Measurements from ENCODE around the gene GABRD. TPM values are rescaled to one million over a fixed set of nuclear protein-coding genes. Genes with fewer than 3 reads are reported as not detected.

Gene GABRD
- total RNA-seq, 1 experiment from 2014 or later, result 15.6 TPM

- Histone ChIP-seq H3K27ac (ENCODE audit: low read depth, low read length) (no peak overlapping the region), H3K9me3 (ENCODE audit: control insufficient read depth in 1 of 2, insufficient read depth in 1 of 2, low read depth in 1 of 2, low read length in 2 of 2) (no peaks in the 10 kb centered on the region), H3K4me1 (ENCODE audit: control insufficient read depth in 1 of 2, insufficient read depth in 2 of 2, low read length in 2 of 2) (no peaks in the 10 kb centered on the region), H4K20me1 (ENCODE audit: insufficient read depth) (no peaks in the 10 kb centered on the region), H3K36me3 (ENCODE audit: control insufficient read depth in 1 of 2, insufficient read depth in 2 of 2, low read length in 2 of 2) (no peaks in the 10 kb centered on the region), H3K27me3 (ENCODE audit: insufficient read depth, low read length) (no peaks in the 10 kb centered on the region), H3K4me2 (ENCODE audit: low read length) (no peak overlapping the region), H3K79me2 (ENCODE audit: insufficient read depth, low read length) (no peaks in the 10 kb centered on the region), H3K9me2 (ENCODE audit: insufficient read depth) (no peaks in the 10 kb centered on the region), H3K9ac (ENCODE audit: low read length) (no peak overlapping the region), H3K4me3 (replicated peaks in 1 of 2; ENCODE audit: low read depth in 1 of 2, low read length in 2 of 2) (no peak overlapping the region), H2AFZ (ENCODE audit: low read depth, low read length, poor library complexity, severe bottlenecking) (no peak overlapping the region)
- DNase-seq (ENCODE audit: low read depth, low spot score), result no peak
- TF ChIP-seq SIN3A (IDR thresholded peaks at IDR 0.05; ENCODE audit: low read depth) (no peak), EZH2 (IDR thresholded peaks at IDR 0.05) (no peak), CEBPB (IDR thresholded peaks at IDR 0.05; ENCODE audit: low read depth) (no peak), FOSL1 (IDR thresholded peaks at IDR 0.05; ENCODE audit: low read depth) (no peak), POLR2A (IDR thresholded peaks at IDR 0.05; ENCODE audit: borderline replicate concordance, extremely low read depth, insufficient read depth, insufficient read length) (no peak), POLR2AphosphoS5 (IDR thresholded peaks at IDR 0.05; ENCODE audit: low read depth, low read length) (no peak), EZH2phosphoT487 (IDR thresholded peaks at IDR 0.05; ENCODE audit: borderline replicate concordance) (no peak), RAD21 (IDR thresholded peaks at IDR 0.05; ENCODE audit: low read depth) (no peak), YY1 (IDR thresholded peaks at IDR 0.05; ENCODE audit: extremely low read depth, insufficient replicate concordance, low read depth, low read length) (no peak), ZFX (IDR thresholded peaks at IDR 0.05) (no peak), TCF7L2 (IDR thresholded peaks at IDR 0.05; ENCODE audit: borderline replicate concordance, extremely low read depth, insufficient read depth, insufficient read length) (no peak), CTCF (IDR thresholded peaks at IDR 0.05 in 2 of 3, conservative IDR thresholded peaks at IDR 0.05 in 1 of 3; ENCODE audit: borderline replicate concordance in 1 of 3, insufficient read depth in 1 of 3, low read depth in 2 of 3, low read length in 2 of 3) (no peak), SRF (IDR thresholded peaks at IDR 0.05; ENCODE audit: low read depth) (no peak), CBX3 (IDR thresholded peaks at IDR 0.05; ENCODE audit: low read depth) (no peak)
- TF ChIP-seq, protein P1, sequence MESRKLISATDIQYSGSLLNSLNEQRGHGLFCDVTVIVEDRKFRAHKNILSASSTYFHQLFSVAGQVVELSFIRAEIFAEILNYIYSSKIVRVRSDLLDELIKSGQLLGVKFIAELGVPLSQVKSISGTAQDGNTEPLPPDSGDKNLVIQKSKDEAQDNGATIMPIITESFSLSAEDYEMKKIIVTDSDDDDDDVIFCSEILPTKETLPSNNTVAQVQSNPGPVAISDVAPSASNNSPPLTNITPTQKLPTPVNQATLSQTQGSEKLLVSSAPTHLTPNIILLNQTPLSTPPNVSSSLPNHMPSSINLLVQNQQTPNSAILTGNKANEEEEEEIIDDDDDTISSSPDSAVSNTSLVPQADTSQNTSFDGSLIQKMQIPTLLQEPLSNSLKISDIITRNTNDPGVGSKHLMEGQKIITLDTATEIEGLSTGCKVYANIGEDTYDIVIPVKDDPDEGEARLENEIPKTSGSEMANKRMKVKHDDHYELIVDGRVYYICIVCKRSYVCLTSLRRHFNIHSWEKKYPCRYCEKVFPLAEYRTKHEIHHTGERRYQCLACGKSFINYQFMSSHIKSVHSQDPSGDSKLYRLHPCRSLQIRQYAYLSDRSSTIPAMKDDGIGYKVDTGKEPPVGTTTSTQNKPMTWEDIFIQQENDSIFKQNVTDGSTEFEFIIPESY (IDR thresholded peaks at IDR 0.05; ENCODE audit: extremely low read depth, insufficient replicate concordance, low read length), result no peak
- CTCF ChIA-PET, result interaction anchor here (1.1 kb wide), 1 partner anchor 56 kb away, joined by 3 read pairs; no protein-coding TSS in a partner anchor
- no TSS peak for BruUV-seq (replicated peaks)
- POLR2A ChIA-PET, result no interaction called here
- ATAC-seq, result no peak
- intact Hi-C loops (cut with micrococcal nuclease), result no loop called here
- RAD21 ChIA-PET (ENCODE audit: low non-redundant PET in 1 of 2, low total read pairs in 2 of 2, uncharacterized antibody in 2 of 2, unreplicated experiment in 2 of 2), result no interaction called here
These were observed 30.8 kb upstream of the GABRD start for GRCh38 chr1:1988061-1988945.
